NCI-H748 treated with DMSO at 0.1 percent for 48 hours (cell line): ENCODE data around the gene SLC12A9.
"Not testable (repeated sequence)": the region's sequence is repeated elsewhere in the genome, so short reads cannot be mapped to it uniquely, and the experiment has no call there.

Experiments
- DNase-seq: peaks from one replicate; lab custom pipeline; 2025; lab: John Stamatoyannopoulos, UW

SLC12A9 gene

GRCh38 chr7:100895956-100896731, 43.6 kb downstream of the SLC12A9 start:
- DNase-seq, result no peak

DNA sequence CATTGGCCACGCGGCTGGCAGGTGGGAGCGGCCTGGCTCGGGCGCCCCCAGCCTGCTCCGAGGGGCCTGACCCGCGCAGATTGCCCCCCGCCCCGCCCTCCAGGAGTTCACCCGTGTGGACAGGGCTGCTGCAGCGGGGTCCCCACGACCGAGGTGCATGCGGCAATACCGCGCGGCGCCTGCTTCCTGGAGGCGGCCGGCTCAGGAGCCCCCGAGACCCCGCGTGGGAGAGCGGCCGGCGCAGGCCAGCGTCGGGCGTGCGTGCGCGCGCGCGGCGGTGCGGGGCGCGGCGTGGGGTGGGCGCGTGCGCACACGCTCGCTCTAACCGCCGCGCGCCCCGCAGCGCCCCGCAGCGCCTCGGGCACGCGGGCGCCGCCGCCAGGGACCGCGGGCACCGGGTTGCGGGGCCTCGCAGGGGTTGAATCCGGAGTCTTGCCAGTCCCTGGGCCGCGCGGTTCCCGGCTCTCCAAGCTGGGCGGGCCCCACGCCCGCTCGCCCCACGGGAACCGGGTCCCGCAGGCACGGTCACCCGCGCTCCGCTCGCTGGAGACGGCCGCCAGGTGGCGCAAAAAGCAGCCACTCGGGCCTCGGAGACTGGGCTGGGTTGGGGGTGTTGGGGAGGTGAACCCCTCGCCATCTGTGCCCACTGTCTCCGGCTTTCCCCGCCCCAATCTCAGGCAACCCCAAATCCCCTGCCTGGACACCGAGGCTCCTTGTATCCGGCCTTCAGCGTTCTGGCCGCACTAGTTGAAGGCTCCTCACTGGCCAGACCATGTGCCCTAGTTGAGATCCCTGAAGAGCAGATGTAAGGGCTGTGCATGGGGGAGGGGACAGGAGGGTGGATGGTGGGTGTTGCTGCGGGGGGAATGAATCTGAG, 44.5 kb downstream of the SLC12A9 start:
- DNase-seq, result no peak

- no peak for DNase-seq
These were observed 45.4 kb downstream of the SLC12A9 start for GRCh38 chr7:100897772-100898454.

GRCh38 chr7:100899432-100899831, 46.9 kb downstream of the SLC12A9 start:
- no peak for DNase-seq

DNA sequence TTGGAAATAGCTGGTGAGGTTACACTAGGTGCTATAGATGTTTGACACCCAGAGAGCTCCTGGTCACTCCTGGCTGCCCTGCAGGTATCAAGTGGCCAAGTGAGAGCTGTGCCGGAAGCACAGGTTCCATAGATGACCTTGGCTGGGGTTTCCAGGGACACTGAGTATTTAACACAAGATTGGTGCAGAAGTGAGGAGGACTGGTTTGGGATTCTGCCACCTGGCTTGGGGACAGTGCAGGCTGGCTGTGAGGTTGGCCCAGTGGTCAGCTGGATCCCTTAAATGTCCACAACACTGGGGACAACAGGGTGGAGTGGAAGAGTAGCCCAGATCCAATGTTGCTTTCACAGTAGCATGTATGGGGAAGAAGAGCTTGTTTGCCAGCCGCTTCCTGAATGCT, 48.5 kb downstream of the SLC12A9 start:
- DNase-seq, result no peak

GRCh38 chr7:100901921-100902332, 49.4 kb downstream of the SLC12A9 start:
- DNase-seq, result no peak

- no peak for DNase-seq
These were observed 50.1 kb downstream of the SLC12A9 start for GRCh38 chr7:100902638-100903037.

DNA sequence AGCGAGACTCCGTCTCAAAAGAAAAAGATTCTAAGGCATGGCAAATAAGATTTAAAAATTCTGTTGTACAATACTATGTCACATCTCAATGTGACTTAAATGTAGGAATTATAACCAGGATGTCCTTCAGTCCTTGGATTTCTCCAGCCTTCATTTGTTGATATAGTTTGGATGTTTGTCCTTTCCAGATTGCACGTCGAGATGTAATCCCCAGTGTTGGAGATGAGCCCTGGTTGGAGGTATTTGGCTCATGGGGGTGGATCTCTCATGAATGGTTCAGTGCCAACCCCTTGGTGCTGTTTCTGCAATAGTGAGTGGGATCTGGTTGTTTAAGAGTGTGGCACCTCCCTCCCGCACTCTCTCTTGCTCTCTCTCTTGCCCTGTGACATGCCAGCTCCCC, 56.0 kb downstream of the SLC12A9 start:
- DNase-seq, result no peak

- not testable (repeated sequence) for DNase-seq
These were observed 57.9 kb downstream of the SLC12A9 start for GRCh38 chr7:100910443-100910842.

DNA sequence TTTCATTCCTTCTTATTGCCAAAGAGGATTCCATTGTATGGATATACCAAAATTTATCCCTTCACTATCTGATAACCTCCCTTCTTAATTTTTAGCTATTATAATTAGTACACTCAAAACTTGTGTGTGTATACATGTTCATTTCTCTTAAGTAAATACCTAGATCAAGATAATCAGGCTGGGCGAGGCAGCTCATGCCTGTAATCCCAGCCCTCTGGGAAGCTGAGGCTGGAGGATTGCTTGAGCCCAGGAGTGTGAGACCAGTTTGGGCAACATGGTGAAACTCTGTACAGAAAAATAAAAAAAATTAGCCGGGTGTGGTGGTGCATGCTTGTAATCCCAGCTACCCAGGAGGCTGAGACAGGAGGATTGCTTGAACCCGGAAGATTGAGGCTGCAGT, 59.0 kb downstream of the SLC12A9 start:
- DNase-seq, result no peak

DNA sequence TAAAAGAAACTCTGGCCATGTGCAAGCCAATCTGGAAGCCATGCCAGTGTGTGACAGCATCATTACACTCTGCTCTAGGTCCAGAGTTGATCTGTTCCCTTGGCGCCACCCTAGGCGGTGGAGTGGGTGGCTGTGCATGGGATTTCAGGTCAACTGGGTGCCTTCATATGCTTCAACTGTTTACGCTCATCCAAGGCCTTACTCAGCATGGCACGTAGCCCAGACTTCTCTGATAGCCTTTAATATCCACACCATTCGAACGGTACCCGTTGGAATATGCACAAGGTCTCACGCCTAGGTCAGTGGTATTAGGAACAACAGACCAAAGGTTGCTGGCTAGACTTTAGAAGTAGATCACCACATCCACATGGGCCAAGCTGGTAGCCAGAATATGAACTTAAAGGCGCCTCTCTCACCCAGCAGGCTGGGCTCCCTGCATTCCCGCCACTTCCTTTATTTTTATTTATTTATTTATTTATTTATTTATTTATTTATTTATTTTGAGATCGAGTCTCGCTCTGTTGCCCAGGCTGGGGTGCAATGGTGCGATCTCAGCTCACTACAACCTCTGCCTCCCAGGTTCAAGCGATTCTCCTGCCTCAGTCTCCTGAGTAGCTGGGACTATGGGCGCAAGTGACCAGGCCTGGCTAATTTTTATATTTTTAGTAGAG, 61.8 kb downstream of the SLC12A9 start:
- DNase-seq, result no peak

DNA sequence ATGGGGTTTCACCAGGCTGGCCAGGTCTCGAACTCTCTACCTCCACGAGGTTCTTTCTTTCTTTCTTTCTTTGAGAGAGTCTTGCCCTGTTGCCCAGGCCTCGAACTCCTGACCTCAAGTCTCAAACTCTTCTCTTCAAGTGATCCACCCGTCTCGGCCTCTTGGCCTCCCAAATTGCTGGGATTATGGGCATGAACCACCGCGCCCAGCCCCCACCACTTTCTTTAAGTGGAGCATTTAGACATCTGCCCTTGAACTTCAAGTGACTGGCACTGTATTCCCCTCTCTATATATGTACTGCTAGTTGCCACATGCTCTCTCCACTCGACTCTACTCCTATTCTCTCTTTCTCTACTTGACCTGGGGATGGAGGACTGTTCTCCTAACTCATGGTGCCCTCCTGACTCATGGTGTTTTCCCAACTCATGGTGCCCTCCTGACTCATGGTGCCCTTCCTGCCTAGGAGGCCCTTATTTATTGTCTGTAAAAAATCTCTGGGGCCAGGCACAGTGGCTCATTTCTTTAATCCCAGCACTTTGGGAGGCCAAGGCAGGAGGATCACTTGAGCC, 62.5 kb downstream of the SLC12A9 start:
- no peak for DNase-seq
